ENCODE measurements around the gene ARL4D. TPM values are rescaled to one million over a fixed set of nuclear protein-coding genes. Genes with fewer than 3 reads are reported as not detected.

ARL4D gene
- total RNA-seq, 1 experiment from 2014 or later: 11.5 TPM

- H3K27me3 ChIP-seq (ENCODE audit: insufficient read depth, low read length): no peaks in the 10 kb centered on the region
- no peak for DNase-seq (ENCODE audit: low read depth, low spot score)
- no peak overlapping the region for H3K9ac ChIP-seq (ENCODE audit: low read length)
- intact Hi-C loops (cut with micrococcal nuclease): no loop called here
- H3K9me2 ChIP-seq (ENCODE audit: insufficient read depth): no peaks in the 10 kb centered on the region
- ChIA-PET RAD21 (ENCODE audit: low non-redundant PET in 1 of 2, low total read pairs in 2 of 2, uncharacterized antibody in 2 of 2, unreplicated experiment in 2 of 2) (no interaction called here), POLR2A (no interaction called here), CTCF (no interaction called here)
- no peak overlapping the region for H3K4me3 ChIP-seq (replicated peaks in 1 of 2; ENCODE audit: low read depth in 1 of 2, low read length in 2 of 2)
- TF ChIP-seq CTCF (IDR thresholded peaks at IDR 0.05 in 2 of 3, conservative IDR thresholded peaks at IDR 0.05 in 1 of 3; ENCODE audit: borderline replicate concordance in 1 of 3, insufficient read depth in 1 of 3, low read depth in 2 of 3, low read length in 2 of 3): no peak
- no peak for TF ChIP-seq YY1 (IDR thresholded peaks at IDR 0.05; ENCODE audit: extremely low read depth, insufficient replicate concordance, low read depth, low read length)
- no peak for TF ChIP-seq ZNF274 (IDR thresholded peaks at IDR 0.05; ENCODE audit: low read depth, low read length)
- TF ChIP-seq EZH2phosphoT487 (IDR thresholded peaks at IDR 0.05; ENCODE audit: borderline replicate concordance): no peak
- TF ChIP-seq EZH2 (IDR thresholded peaks at IDR 0.05): no peak
- no peak for TF ChIP-seq REST (IDR thresholded peaks at IDR 0.05; ENCODE audit: low read depth)
- TF ChIP-seq, protein P1, sequence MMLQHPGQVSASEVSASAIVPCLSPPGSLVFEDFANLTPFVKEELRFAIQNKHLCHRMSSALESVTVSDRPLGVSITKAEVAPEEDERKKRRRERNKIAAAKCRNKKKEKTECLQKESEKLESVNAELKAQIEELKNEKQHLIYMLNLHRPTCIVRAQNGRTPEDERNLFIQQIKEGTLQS (IDR thresholded peaks at IDR 0.05): no peak
- no peak for TF ChIP-seq CEBPB (IDR thresholded peaks at IDR 0.05; ENCODE audit: low read depth)
- TF ChIP-seq SRF (IDR thresholded peaks at IDR 0.05; ENCODE audit: low read depth): no peak
- no peak for TF ChIP-seq EGR1 (IDR thresholded peaks at IDR 0.05; ENCODE audit: low read depth)
- TF ChIP-seq, protein P2, sequence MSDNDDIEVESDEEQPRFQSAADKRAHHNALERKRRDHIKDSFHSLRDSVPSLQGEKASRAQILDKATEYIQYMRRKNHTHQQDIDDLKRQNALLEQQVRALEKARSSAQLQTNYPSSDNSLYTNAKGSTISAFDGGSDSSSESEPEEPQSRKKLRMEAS (IDR thresholded peaks at IDR 0.05): no peak
- TF ChIP-seq SP1 (IDR thresholded peaks at IDR 0.05; ENCODE audit: low read depth): no peak
- no peak for TF ChIP-seq POLR2AphosphoS5 (IDR thresholded peaks at IDR 0.05; ENCODE audit: low read depth, low read length)
- no peak overlapping the region for H2AFZ ChIP-seq (ENCODE audit: low read depth, low read length, poor library complexity, severe bottlenecking)
- H3K79me2 ChIP-seq (ENCODE audit: insufficient read depth, low read length): no peaks in the 10 kb centered on the region
- no TSS peak for BruUV-seq (replicated peaks)
- no peaks in the 10 kb centered on the region for H4K20me1 ChIP-seq (ENCODE audit: insufficient read depth)
- no peak for ATAC-seq
- H3K4me2 ChIP-seq (ENCODE audit: low read length): no peak overlapping the region
- H3K27ac ChIP-seq (ENCODE audit: low read depth, low read length): no peak overlapping the region
- H3K36me3 ChIP-seq (ENCODE audit: control insufficient read depth in 1 of 2, insufficient read depth in 2 of 2, low read length in 2 of 2): no peaks in the 10 kb centered on the region
- H3K4me1 ChIP-seq (ENCODE audit: control insufficient read depth in 1 of 2, insufficient read depth in 2 of 2, low read length in 2 of 2): no peaks in the 10 kb centered on the region; a peak in 1 of 4 replicates
- no peaks in the 10 kb centered on the region for H3K9me3 ChIP-seq (ENCODE audit: control insufficient read depth in 1 of 2, insufficient read depth in 1 of 2, low read depth in 1 of 2, low read length in 2 of 2)
Measured at GRCh38 chr17:43449470-43450248, 50.9 kb downstream of the ARL4D start.

Measured in HCT116 (cell line).